Measurements from ENCODE around the gene ZSCAN12.
"Not testable (repeated sequence)": the region's sequence is repeated elsewhere in the genome, so short reads cannot be mapped to it uniquely, and the experiment has no call there.

The ZSCAN12 gene

DNA sequence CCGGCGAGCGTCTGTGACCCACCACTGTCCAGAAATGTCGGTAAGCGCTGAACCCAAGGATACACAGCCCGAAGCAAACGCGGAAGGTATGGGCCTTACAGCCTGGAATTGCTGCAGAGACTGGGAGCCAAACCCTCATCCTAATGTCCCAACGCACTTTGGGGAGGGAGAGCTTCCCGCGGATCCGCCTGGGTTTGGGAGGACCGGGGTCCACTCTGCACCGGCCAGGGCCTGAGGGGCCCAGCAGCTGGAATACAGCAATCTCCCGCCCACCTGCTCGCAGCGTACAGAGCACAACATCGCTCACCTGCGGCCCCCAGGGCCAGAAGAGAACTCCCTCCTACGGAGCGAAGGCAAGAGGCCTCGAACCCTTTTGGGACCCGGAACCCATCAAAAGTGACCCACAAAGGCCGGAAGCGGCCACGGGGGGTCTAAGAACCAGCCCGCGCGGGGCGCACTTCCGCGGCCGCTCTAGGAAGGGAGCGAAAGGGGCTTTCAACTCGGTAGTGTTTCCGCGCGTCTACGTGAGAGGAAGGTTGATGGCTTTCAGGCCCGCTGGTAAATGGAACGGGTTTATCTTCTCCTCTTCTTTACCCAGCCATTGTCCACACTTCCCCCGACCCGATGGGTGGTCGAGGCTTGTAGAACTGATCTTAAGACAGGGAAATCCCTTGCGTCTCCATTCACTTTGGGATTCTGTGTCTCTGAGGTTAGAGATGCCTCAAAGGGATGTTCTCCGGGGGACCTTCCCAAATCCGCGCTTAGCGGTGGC is at the start of gene ZSCAN12:
Gene ZSCAN12 (minus strand): TSS at position 398 of the 772 bp plus-strand sequence. CDS start 1,342 bp downstream, outside the sequence.
- DNase-seq, result peak; percentile 52 to 70

DNA sequence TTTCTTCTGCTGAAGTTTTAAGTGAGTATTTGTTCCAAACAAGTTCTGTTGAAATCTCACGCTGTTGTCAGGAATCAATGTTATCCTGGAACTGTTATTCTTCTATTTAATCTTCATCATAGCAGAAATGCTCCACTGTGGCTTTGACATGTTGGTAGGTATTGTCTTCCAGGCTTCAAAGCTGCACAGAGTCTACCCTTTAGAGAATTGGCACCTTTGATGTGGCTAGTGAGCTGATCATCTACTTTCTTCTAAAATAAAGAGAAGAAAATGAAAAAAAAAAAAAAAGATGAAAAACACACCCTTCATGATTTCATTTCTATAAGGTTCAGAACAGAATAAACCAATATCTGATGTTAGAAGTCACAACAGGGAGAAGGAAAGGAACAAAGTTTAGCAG is 49.5 kb upstream of the ZSCAN12 start:
- no peak for DNase-seq

DNA sequence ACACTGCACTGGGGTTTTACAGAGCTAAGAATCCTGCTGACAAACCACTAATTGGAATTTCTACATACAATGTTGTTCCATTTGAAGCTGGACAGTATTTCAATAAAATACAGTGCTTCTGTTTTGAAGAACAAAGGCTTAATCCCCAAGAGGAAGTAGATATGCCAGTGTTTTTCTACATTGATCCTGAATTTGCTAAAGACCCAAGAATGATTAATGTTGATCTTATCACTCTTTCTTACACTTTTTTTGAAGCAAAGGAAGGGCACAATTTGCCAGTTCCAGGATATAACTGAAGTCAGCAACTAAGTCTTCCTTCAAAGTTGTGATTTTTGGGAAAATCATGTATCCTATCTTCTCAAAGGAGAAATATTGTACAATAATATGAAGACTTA is 48.0 kb upstream of the ZSCAN12 start:
- not testable (repeated sequence) for DNase-seq

DNA sequence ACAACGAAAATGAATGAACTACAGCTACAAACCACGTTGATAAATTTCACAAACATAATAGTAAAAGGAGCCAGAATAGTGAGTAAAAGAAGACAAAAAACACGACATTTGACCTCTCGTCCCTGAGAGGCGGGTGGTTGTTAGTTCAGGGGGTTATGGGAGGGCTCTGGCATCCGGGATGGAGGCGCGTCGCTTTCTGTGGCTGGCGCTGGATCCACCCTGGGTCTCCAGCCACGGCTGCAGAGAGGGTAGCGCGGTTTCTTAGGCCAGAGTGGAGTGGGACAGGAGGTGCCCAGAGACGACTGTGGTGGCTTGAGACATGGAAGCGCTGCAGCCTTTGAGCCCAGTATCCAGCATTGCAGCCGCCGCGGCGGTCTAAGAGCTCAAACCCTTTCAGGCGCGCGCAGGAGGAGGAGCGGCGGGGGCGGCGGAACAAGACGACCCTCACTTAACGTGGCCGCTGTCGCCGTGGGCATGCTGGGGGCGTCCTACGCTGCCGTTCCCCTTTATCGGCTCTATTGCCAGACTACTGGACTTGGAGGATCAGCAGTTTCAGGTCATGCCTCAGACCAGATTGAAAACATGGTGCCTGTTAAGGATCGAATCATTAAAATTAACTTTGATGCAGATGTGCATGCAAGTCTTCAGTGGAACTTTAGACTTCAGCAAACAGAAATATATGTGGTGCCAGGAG is 47.4 kb upstream of the ZSCAN12 start:
- no peak for DNase-seq

DNA sequence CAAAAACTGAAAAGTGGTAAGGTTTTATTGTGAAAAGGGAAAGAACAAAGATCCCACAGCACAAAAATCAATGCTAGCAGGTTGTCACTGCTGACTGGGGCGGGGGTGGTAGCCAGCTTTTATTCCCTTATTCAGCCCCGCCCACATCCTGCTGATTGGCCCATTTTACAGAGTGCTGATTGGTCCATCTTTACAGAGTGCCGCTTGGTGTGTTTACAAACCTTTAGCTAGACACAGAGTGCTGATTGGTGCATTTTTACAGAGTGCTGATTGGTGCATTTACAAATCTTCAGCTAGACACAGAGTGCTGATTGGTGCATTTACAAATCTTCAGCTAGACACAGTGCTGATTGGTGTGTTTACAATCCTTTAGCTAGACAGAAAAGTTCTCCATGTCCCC is 45.2 kb upstream of the ZSCAN12 start:
- not testable (repeated sequence) for DNase-seq

DNA sequence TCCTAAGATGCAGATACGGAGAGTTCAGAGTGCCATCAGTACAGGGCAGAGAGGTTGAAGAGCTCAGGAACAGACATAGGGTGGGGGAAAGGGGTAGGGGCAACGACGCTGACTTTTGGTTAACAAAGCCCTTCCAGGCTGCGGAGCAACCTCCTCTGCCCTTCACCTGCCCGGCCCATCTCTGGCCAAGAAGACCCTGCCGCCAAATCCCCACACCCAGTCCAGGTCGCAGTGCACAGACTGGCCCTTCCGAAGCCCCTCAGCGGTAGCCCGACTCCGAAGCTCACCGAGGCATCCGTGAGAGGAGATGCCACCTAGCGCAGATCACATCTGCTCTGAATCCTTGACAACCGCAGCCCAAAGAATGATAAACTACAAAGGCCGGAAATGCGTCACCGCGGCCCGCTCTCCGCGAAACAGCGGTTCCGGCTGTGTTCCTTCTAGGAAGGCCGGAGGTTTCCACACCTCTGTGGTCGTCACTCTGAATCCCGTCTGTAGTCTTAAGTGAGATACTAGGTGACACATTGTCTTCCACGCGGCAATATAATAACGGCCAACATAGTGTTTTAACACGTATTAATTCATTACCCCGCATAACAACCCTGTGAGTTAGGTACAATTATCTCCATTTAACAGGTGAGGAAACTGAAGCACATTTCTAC is 43.7 kb upstream of the ZSCAN12 start, which contains the start of gene ZSCAN23:
Gene ZSCAN23 (minus strand): TSS at position 380 of the 662 bp plus-strand sequence. CDS start 7,225 bp downstream, outside the sequence.
- peak in 1 of 2 donors; percentile 7 for DNase-seq

DNA sequence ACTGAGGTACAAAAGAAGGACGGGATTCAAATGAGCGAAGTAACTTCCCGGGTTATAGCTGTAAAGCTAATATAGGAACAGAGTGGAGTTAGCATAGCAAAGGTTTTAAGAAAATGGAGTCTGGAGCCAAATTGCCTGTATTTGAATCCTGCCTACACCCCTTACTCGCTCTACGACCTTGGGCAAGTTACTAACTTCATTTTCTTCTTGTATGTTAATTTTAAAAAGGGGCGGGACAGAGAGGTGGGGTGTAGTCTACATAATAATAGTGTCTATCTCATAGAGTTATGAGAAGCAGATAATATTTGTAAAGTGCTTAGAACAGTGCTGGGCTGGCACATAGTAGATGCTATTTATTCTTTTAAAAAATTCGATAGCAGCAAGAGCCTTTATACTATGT is 43.0 kb upstream of the ZSCAN12 start:
- no peak for DNase-seq

DNA sequence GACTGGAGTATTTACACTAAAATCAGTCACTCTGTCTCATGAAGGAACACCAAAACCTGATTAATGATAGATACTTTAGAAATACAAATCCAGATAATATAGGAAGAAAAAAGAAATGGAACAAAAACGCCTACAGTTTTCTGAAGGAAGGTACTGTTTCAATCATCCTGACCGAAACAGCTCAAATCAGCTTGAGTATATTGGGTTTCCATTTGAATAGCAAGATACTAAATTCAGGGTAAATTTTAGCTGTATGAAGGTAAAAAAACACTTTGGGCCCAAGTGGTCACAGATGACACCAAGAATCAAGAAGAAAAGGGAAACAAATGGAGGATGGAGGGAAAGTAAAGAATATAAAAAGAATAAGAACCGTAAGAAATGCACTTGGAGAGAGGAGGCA is 36.9 kb upstream of the ZSCAN12 start:
- no peak for DNase-seq

DNA sequence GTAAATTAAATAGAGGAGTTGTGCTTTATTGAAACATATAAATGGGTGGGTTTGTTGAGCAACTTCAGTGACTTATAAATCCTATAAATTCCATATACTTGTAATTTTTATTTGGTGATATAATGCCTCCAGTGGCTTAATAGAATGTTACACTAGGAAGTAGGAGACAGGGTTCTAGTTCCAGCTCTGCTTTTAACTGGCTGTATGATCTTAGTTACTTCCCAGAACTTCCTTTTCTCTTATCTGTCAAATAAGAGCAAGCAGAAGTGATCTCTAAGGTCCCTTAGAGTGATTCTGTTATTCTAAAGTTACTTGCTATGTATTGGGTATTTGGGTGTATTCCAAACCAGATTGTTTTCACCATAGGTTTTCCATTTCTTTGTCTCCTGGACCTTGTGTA is 33.6 kb upstream of the ZSCAN12 start:
- no peak for DNase-seq

DNA sequence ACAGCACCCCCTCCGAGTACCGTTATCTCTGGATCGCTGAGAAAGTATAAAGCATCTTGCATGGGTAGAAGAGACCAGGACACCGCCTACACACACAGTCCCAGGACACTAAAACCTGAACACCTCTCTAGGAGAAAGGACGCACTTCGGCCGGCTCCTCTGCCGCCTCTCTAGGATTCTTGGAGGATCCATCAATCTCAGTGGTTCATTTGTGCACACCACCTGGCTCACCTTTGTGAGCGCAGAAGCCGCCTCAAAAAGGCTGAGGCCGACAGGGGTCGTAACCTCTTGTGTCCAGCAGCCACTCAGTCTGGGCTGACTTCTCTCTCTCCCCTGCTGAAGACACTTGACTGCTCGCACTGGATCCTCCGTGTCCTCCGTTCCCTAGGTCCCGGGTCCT is 30.2 kb upstream of the ZSCAN12 start:
- no peak for DNase-seq

DNA sequence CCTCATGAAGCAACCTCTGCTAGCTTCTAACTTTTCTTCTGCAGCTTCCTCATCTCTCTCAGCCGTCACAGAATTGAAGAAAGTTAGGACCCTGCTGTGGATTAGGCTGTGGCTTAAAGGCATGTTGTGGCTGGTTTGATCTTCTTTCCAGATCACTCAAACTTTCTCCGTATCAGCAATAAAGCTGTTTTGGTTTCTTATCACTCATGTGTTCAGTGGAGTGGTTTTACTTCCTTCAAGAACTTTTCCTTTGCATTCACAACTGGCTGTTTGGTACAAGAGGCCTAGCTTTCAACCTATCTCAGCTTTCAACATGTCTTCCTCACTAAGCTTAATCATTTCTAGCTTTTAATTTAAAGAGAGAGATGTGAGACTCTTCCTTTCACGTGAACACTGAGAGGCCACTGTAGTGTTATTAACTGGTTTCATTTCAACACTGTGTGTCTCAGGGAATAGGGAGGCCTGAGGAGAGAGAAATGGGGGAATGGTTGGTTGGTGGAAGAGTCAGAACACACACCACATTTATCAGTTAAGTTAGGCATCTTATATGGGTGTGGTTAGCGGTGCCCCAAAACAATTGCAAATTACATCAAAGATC is 26.5 kb upstream of the ZSCAN12 start:
- no peak for DNase-seq

DNA sequence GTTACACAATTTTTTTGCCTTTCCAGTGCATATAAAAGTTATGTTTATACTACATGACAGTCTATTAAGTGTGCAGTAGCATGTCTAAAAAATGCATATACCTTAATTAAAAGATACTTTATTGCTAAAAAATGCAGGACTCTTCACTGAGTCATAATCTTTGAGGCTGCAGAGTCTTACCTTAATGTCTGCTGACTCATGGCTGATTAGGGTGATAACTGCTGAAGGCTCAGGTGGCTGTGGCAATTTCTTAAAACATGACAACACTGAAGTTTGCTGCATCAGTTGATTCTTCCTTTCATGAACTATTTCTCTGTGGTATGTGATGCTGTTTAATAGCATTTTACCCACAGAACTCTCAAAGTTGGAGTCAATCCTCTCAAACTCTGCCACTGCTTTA is 24.6 kb upstream of the ZSCAN12 start:
- DNase-seq, result no peak

DNA sequence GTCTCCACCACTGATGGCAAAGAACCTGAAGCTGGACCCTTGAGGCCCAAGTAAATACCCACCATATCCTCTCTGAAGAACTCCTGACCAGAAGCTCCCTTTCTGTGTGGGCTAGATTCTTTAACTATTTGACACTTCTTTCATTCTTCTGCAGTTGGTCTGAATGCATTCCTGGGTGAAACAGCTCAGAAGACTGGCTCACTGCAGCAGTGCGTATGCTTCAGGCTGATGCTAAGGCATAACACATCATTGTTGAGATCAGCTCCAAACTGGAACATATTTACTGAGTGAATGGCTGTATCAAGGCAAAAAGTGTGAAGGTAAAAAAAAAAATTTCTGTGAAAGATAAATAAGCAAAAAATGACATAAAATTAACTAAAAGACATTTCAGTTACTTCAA is 24.0 kb upstream of the ZSCAN12 start:
- DNase-seq, result no peak

DNA sequence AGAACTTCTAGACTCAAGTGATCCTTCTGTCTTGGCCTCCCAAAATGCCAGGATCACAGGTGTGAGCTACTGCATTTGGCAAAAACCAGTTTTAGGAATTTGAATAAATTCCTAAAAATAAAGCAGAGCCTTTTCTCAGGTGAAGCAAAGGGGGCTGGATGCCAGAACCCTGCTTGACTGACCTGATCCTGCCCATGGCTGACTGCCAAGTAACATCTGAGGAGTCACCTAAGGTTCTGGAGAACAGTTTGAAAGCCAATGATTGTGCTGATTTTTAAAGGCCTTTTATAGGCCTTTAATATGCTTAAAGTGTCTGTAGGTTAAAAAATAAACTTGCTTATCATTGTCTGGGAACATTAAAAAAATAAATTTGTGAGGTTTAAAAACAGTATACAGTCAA is 14.1 kb upstream of the ZSCAN12 start:
- DNase-seq, result no peak

DNA sequence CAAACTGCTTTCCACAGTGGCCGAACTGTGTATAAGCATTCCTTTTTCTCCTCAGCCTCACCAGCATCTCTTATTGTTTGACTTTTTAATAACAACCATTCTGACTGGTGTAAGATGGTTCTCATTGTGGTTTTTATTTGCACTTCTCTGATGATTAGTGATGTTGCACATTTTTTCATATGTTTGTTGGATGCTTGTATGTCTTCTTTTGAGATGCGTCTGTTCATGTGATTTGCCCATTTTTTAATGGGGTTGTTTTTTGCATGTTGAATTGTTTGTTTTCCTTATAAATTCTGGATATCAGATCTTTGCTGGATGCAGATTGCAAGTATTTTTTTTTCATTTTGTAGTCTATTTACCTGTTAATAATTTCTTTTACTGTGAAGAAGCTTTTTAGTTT is 11.2 kb upstream of the ZSCAN12 start:
- DNase-seq, result no peak

DNA sequence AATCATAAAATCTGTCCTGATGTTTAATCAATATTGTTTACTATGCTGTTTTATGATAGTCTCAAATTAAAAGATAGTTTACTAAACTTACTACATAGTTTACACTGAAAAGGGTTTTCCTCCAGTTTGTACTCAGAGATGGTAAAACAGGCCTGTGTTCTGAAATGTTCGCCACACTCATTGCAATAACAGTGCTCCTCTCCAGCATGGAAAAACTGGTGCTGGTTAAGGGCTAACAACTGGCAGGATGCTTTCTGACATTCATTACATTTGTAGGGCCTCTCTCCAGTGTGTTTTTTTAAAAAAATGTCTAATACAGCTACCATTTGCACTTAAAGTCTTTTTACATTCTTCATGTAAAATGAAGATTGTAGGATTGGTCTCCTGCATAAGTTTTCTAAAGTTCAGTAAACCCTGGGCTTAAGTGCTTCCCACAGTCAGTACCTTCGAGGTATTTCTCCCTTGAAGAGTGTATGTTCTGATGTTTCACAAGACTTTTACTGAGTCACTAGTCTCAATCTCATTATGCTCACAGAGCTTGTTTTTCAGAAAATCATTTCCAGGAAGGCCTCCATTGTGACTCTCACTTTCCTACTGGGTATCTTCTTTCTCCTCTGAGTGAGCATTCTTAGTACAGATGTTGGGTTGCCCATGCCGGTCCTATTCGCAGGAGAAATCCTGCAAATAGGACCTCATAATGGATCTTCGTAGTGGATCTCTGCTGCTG is 8.7 kb upstream of the ZSCAN12 start:
- no peak for DNase-seq

DNA sequence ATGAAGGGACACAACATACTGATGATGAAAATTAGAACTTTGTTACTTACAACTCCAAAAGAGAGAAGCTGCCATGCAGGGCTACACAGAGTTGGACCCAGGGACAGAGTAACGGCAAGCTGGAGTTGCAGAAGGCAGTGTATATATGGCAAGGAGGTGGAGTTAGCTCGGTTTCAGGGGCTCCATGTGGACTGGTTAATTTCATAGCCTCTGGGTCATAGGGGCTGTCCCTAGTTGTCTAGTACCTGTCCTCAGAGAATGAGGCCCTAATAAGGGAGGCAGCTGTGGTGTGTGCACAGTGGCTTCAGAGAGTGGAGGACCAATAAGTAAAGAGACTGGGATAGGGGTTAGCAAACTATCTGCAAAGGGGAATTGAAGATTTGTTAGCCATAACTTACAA is 7.9 kb upstream of the ZSCAN12 start:
- DNase-seq, result no peak

DNA sequence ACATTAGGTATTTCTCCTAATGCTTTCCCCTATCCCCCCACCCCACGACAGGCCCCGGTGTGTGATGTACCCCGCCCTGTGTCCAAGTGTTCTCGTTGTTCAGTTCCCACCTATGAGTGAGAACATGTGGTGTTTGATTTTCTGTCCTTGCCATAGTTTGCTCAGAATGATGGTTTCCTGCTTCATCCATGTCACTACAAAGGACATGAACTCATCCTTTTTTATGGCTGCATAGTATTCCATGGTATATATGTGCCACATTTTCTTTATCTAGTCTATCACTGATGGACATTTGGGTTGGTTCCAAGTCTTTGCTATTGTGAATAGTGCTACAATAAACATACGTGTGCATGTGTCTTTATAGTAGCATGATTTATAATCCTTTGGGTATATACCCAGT is 4.4 kb upstream of the ZSCAN12 start:
- not testable (repeated sequence) for DNase-seq

DNA sequence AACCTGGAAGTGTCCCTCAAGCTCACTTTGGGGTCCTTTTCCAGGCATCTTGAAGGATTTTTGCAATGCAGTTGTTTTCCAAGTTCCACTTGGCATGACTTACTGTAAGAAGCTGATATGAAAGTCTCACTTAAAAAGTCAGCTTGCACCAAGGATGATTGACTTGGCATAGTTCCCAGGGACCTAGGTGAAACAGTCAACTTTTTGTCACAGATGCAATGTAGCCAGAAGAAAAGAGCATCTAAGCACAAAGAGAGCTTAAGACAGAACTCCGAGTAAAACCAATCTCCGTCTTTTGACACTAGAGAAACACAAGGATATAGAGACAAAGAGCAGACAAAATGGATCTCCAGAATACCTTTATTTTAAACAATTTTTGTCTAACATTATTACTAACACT is 2.6 kb upstream of the ZSCAN12 start:
- no peak for DNase-seq

DNA sequence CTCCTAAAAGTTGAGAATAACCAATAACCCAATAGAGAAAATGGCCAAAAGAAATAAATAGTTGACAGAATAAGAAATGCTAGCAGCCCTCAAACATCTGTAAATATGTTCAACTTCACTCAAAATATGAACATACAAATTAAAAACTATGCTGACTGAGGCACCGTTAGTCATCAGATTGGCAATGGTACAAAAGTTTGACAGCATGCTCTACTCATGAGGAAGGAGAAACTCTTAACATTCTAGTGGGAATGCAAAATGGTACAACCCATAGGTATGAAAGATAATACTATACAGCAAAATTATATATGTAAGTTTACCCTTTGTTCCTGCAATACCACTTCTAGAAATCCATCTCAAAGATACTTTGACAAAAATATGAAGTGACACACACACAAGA is 1.6 kb upstream of the ZSCAN12 start:
- no peak for DNase-seq

DNA sequence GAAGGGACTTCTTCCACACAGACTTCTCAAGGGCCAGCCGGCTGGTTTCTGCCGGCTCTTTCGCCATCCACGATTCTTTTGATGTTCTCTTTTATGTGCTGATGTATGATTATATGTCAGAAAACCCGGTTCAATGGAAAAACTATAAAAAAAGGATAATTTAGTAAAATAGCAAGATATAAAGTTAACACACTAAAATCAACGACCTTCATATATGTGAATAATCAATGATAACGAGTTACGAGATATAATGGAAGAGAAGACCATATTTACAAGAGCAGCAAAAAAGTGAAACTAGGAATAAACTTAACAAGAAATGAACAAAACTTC is 540 bp upstream of the ZSCAN12 start:
- DNase-seq, result no peak

DNA sequence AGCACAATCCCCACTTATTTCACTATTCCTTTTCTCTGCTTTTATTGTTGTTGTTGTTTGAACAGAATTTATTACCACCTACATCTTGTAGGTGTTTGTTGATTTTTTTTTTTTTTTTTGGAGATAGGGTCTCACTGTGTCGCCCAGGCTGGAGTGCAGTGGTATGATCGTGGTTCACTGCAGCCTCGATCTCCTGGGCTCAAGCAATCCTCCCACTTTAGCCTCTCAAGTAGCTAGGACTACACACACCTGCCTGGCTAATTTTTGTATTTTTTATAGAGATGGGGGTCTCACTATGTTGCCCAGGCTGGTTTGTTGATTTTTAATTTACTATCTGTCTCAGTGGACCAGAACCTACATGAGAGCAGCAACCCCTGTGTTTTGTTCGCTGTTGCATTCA is 3.6 kb downstream of the ZSCAN12 start:
- DNase-seq, result no peak
